Stimulated activated CD4-positive, alpha-beta T cell treated with anti-CD3 and anti-CD28 coated beads, TNF-alpha, amount 100 ng/mL, for 1 hour (primary cell): ENCODE results near the gene DDX49.

Experiments
- DNase-seq, 3 donors: peaks; one replicate each; pipeline ENCODE4 v3.0.0-alpha.2; 2020; ENCODE audit warnings: low read depth in 3 of 3, low spot score in 1 of 3

Gene DDX49

GRCh38 chr19:18969931-18970659 lies 50.6 kb downstream of the DDX49 start:
- DNase-seq, result no peak

- DNase-seq, result no peak
Observed at GRCh38 chr19:18972301-18972811, 52.8 kb downstream of the DDX49 start.

- no peak for DNase-seq
Observed at GRCh38 chr19:18972851-18973250, 53.3 kb downstream of the DDX49 start.

GRCh38 chr19:18975011-18975410 lies 55.5 kb downstream of the DDX49 start:
- DNase-seq, result no peak

GRCh38 chr19:18975869-18976268 lies 56.4 kb downstream of the DDX49 start:
- no peak for DNase-seq
